ENCODE results near the gene MSANTD7. TPM values are rescaled to one million over a fixed set of nuclear protein-coding genes. Genes with fewer than 3 reads are reported as not detected.
"Not testable (repeated sequence)": the region's sequence is repeated elsewhere in the genome, so short reads cannot be mapped to it uniquely, and the experiment has no call there.

The MSANTD7 gene, protein sequence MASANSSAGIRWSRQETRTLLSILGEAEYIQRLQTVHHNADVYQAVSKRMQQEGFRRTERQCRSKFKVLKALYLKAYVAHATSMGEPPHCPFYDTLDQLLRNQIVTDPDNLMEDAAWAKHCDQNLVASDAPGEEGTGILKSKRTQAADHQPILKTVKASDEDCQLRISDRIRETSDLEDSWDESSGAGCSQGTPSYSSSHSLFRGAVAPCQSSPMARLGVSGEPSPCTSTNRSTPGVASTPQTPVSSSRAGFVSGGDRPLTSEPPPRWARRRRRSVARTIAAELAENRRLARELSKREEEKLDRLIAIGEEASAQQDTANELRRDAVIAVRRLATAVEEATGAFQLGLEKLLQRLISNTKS
- 10 to 100 TPM; 16.1 to 18.1 TPM for total RNA-seq

DNA sequence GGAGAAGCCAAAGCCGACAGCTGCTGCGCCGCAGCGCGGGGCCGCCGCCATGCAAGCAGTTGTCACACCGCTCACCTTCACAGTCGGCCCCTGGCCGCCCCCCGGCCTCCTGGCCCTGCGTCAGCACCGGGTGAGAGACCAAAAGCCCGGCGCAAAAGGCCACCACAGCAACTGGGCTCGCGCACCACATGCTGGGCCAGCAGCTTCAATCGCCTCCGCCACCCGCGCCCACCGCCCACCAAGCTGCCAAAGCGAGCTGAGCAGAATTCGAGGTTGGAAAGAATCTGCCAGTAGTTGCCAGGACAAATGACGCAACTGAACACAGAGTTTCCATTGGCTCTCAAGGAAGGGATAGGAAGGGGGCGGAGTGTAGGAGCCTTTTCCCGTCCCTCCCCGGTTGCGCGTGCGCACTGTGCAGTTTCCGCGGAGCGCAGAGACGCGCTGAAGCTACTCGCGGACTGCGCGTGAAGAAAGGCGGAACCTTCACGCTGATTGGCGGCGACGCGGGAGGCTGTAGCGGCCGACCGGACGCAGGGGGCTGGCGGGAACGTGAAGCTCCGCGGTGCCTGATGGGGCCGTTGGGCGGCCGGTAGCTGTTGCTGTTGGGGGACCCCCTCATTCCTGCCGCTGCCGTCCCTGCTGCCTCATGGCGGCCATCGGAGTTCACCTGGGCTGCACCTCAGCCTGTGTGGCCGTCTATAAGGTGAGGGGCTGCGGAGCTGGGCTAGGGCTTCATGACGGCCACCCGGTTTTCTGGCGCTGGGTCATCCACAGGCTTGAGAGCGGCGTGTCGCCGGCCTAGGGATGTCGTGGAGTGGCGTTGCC lies at the start of gene MSANTD7, which contains the start of the genes CDNF and HSPA14:
Gene MSANTD7 (plus strand): TSS at position 550 of the 825 bp plus-strand sequence. CDS start 3,979 bp downstream, outside the sequence.
Gene CDNF (minus strand): TSS at position 281 of the 825 bp plus-strand sequence. CDS start 91 bp downstream, at position 190.
Gene HSPA14 (plus strand): TSS at position 550 of the 825 bp plus-strand sequence. CDS start 97 bp downstream, at position 647.
- Mint-ChIP-seq H3K4me3 (peak within 1 kb of the TSS; percentile 93), H3K27ac (peak within 1 kb of the TSS; percentile 94), H3K27me3 (no peaks in the 10 kb centered on the region), H3K4me1 (ENCODE audit: low read depth) (peaks cover 21% of the 10 kb centered on the region), H3K36me3 (peaks cover 25% of the 10 kb centered on the region), H3K9me3 (no peaks in the 10 kb centered on the region)
- ChIA-PET CTCF (interaction anchor here (0.6 to 2.3 kb wide), 23 partner anchors 10 to 1022 kb away, joined by 3 to 19 read pairs (median 4); partner anchors contain the start of gene SUV39H2), POLR2A (interaction anchor here (0.6 to 3.7 kb wide), 21 partner anchors 33 to 652 kb away, joined by 3 to 29 read pairs (median 4); partner anchors contain the start of gene SUV39H2)
- intact Hi-C loops (cut with micrococcal nuclease) = loop anchor here (1.0 to 5.0 kb wide), 7 partner anchors 40 to 653 kb away; partner anchors contain the start of genes DCLRE1C and SUV39H2
- peak; percentile 100 for DNase-seq

DNA sequence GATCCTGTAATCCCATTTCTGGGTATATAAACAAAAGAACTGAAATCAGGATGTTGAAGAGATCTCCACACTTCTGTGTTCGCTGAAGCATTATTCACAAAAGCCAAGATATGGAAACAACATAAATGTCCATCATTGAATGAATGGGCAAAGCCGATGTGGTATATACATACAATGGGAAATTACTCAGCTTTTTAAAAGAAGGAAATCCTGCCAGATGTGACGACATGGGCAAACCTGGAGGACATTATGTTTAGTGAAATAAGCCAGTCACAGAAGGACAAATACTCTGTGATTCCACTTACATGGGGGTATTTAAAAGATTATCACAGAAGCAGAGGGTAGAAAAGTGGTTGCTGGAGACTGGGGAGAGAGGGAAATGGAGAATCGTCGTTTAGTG lies 39.5 kb upstream of the MSANTD7 start:
- Mint-ChIP-seq H3K27me3 (no peaks in the 10 kb centered on the region), H3K27ac (no peak overlapping the region), H3K4me1 (ENCODE audit: low read depth) (no peaks in the 10 kb centered on the region), H3K4me3 (no peak overlapping the region), H3K36me3 (no peaks in the 10 kb centered on the region), H3K9me3 (no peaks in the 10 kb centered on the region)
- ChIA-PET CTCF (interaction anchor here (1.3 kb wide), 1 partner anchor 25 kb away, joined by 5 read pairs; no protein-coding TSS in a partner anchor), POLR2A (no interaction called here)
- intact Hi-C loops (cut with micrococcal nuclease) = no loop called here
- DNase-seq = no peak

DNA sequence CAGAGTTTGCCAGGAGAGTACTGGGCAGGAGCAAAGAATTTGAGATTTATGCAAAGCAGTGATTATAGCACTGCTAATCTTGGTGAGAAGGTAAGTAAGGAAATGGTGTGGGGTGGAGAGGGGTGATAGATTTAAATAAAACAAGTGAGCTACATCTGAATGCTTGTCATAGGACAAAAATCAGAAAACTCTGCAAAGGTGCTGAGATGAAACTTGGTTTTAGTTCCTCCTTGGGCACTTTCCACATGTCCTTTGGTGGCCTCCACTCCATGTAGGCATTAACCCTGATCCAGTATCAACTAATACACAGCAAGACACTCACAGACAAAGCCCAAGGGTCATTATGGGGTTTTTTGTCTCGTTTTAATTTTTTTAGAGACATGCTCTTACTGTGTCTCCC lies 37.7 kb upstream of the MSANTD7 start:
- no peak for DNase-seq
- intact Hi-C loops (cut with micrococcal nuclease) = no loop called here

DNA sequence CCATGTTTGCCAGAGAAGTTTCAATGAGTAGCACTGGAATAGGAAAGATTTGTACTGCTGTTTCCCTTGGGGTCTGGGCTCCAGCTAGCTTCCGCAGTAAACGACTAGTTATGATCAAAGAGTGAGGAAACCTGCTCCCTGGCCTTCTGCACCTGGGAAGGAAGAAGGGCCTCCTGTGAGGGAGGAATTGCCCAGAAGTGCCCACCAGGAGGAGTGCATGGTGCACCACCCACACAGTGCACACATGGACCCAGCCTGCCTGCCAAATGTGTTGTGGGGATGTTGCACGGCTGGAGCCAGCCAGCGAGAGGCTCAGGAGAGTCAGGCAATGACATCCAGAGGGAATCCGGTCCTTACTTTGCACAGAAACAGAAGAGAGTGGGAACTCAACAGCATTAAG lies 36.4 kb upstream of the MSANTD7 start:
- intact Hi-C loops (cut with micrococcal nuclease) = no loop called here
- H3K27ac Mint-ChIP-seq = no peak overlapping the region

More for the DNA sequence above, 37.7 kb upstream of the MSANTD7 start:
- POLR2A ChIA-PET = no interaction called here
- CTCF ChIA-PET = no interaction called here
- Mint-ChIP-seq H3K9me3 (no peaks in the 10 kb centered on the region), H3K27ac (no peak overlapping the region), H3K27me3 (no peaks in the 10 kb centered on the region), H3K36me3 (no peaks in the 10 kb centered on the region), H3K4me3 (no peak overlapping the region), H3K4me1 (ENCODE audit: low read depth) (no peaks in the 10 kb centered on the region)

DNA sequence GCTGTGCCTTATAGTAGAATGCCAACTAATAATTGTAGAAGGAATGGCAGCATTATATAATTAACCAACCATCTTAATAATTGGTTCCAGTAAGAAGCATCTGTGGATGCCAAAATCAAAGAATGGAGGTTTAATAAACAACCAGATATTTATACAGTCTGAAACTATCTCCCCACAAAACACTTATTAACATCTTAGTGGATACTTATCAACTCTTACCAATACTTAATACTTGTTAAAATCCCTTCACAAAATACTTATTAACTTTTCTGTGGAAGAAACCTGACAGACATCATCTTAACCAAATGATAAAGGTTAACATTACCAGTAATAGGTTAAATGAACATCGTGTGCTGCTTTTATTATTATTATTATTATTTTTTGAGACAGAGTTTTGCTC lies 34.3 kb upstream of the MSANTD7 start:
- ChIA-PET POLR2A (no interaction called here), CTCF (no interaction called here)
- intact Hi-C loops (cut with micrococcal nuclease) = no loop called here
- Mint-ChIP-seq H3K4me1 (ENCODE audit: low read depth) (no peaks in the 10 kb centered on the region), H3K36me3 (no peaks in the 10 kb centered on the region), H3K27ac (no peak overlapping the region), H3K4me3 (no peak overlapping the region), H3K27me3 (no peaks in the 10 kb centered on the region), H3K9me3 (no peaks in the 10 kb centered on the region)
- no peak for DNase-seq

More for the DNA sequence above, 36.4 kb upstream of the MSANTD7 start:
- Mint-ChIP-seq H3K27me3 (no peaks in the 10 kb centered on the region), H3K4me1 (ENCODE audit: low read depth) (no peaks in the 10 kb centered on the region), H3K36me3 (no peaks in the 10 kb centered on the region), H3K4me3 (no peak overlapping the region), H3K9me3 (no peaks in the 10 kb centered on the region)
- ChIA-PET CTCF (no interaction called here), POLR2A (no interaction called here)
- DNase-seq = no peak

DNA sequence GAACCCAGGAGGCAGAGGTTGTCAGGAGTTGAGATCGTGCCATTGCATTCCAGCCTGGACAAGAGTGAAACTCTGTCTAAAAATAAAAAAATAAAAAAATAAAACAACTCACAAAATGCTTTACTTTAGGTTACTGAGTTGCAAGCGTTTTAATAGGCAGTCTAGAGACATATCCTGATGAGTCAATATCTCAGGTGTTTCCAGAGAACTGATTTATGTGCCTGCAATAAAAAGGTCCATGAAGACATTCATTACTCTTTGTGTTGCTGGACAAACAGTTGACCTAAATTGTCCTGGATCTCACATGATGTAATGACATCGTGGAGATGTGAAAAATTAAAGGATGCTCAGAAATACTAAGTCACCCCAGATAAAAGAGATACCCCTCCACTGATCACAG lies 31.8 kb upstream of the MSANTD7 start:
- intact Hi-C loops (cut with micrococcal nuclease) = no loop called here
- Mint-ChIP-seq H3K9me3 (no peaks in the 10 kb centered on the region), H3K36me3 (no peaks in the 10 kb centered on the region), H3K4me1 (ENCODE audit: low read depth) (peaks cover 3% of the 10 kb centered on the region), H3K4me3 (no peak overlapping the region), H3K27ac (no peak overlapping the region), H3K27me3 (no peaks in the 10 kb centered on the region)
- ChIA-PET POLR2A (no interaction called here), CTCF (no interaction called here)
- DNase-seq = no peak

DNA sequence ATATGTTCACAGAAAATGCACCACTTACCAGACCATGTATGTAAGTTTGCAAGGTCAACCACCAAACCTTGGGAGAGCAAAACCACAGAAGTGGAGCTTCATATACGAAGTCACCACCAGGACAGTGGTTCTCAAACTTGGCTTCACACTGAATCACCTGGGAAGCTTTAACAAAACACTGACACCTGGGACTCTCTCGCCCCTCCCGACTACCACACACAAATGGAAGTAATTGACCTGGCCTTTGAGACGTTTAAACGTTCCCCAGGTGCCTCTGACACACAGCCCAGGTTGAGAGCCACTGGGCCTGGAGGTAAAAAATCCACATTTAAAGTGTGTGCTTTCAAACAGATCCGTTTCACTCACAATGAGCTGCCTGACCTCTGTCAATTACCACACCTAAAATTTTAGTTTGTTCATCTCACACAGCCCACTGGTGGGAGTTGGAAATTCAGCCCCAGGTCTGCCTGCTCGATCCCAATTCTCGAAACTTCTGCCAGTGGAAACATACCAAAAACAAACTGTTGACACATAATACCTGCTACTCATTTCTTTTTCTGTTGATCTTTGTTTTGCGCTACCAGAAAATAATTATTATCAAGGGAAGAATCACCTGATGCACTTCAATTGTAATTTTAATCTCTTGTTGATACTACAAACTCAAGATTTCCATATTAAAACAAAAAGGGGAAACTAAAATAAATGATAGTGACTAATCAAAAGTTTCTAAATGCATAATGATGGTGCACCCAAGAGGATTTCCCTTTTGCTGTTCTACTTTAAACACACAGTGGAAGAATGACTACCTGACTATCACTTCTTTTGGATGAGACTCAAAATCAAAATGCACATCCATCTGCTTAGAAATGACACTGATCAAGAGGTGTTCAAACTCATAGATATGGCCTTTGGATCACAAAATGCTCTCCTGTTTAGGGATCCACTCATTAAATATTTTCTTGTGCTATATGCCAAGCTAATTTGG lies 26.8 kb upstream of the MSANTD7 start:
- intact Hi-C loops (cut with micrococcal nuclease) = no loop called here
- Mint-ChIP-seq H3K36me3 (no peaks in the 10 kb centered on the region), H3K4me1 (ENCODE audit: low read depth) (peaks cover 21% of the 10 kb centered on the region), H3K9me3 (no peaks in the 10 kb centered on the region), H3K27ac (no peak overlapping the region), H3K27me3 (no peaks in the 10 kb centered on the region), H3K4me3 (no peak overlapping the region)
- ChIA-PET CTCF (interaction anchor here (0.7 to 1.4 kb wide), 2 partner anchors 25 to 269 kb away, joined by 3 read pairs; no protein-coding TSS in a partner anchor), POLR2A (no interaction called here)
- DNase-seq = no peak

DNA sequence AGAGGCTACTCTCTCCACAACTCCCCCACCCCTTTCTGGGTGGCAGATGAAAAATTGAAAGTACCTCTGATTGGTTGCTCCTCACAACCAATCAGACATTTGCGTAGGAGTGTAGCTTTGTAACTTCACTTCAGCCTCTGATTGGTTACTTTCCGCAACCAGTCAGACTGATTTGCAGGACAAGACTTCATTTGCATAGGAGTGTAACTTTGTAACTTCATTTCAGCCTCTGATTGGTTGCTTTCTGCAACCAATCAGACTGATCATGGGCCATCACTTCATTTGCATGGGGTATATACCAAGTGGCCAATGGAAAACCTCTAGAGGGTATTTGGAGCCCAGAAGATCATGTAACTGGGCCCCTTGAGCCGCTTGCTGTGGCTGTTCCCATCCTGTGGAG lies 25.8 kb upstream of the MSANTD7 start:
- no peak overlapping the region for H3K27ac Mint-ChIP-seq
- H3K4me1 Mint-ChIP-seq (ENCODE audit: low read depth) = peaks cover 21% of the 10 kb centered on the region
- CTCF ChIA-PET = interaction anchor here (2.3 kb wide), 1 partner anchor 11 kb away, joined by 5 read pairs; no protein-coding TSS in a partner anchor
- intact Hi-C loops (cut with micrococcal nuclease) = no loop called here
- no peaks in the 10 kb centered on the region for H3K36me3 Mint-ChIP-seq
- no peaks in the 10 kb centered on the region for H3K27me3 Mint-ChIP-seq
- no peaks in the 10 kb centered on the region for H3K9me3 Mint-ChIP-seq
- no peak overlapping the region for H3K4me3 Mint-ChIP-seq
- no peak for DNase-seq
- POLR2A ChIA-PET = no interaction called here

DNA sequence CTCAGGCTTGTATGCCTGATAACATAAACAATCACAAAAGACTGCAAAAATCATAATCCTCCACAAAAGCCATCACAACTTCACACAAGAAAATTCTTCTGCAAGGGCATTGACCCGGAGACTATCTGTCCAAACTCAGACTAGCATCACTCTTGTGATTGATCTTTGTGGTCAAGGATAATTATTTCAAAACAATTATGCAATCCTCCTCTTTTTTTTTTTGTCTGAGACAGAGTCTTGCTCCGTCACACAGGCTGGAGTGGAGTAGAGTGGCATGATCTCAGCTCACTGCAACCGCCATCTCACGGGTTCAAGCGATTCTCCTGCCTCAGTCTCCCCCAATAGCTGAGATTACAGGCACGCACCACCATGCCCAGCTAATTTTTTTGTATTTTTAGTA lies 22.4 kb upstream of the MSANTD7 start:
- ChIA-PET POLR2A (no interaction called here), CTCF (interaction anchor here (1.1 kb wide), 1 partner anchor 279 kb away, joined by 4 read pairs; no protein-coding TSS in a partner anchor)
- no peak overlapping the region for H3K27ac Mint-ChIP-seq
- no peaks in the 10 kb centered on the region for H3K9me3 Mint-ChIP-seq
- no peaks in the 10 kb centered on the region for H3K27me3 Mint-ChIP-seq
- peaks cover 21% of the 10 kb centered on the region for H3K4me1 Mint-ChIP-seq (ENCODE audit: low read depth)
- intact Hi-C loops (cut with micrococcal nuclease) = no loop called here
- H3K4me3 Mint-ChIP-seq = no peak overlapping the region
- H3K36me3 Mint-ChIP-seq = no peaks in the 10 kb centered on the region
- no peak for DNase-seq

DNA sequence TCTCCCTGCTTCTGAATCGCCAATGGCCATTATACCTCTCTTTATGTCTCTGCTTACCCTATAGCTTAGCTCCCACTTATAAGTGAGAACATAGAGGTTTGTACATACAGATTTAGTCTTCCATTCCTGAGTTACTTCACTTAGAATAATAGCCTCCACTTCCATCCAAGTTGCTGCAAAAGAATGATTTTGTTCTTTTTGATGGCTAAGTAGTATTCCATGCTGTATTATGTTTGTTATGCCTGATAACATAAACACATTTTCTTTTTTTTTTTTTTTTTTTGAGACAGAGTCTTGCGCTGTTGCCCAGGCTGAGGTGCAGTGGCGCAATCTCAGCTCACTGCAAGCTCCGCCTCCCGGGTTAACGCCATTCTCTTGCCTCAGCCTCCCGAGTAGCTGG lies 21.4 kb upstream of the MSANTD7 start:
- H3K27ac Mint-ChIP-seq; H3K36me3 Mint-ChIP-seq; H3K9me3 Mint-ChIP-seq; H3K4me3 Mint-ChIP-seq; H3K27me3 Mint-ChIP-seq; POLR2A ChIA-PET; intact Hi-C loops (cut with micrococcal nuclease); DNase-seq; CTCF ChIA-PET: not testable (repeated sequence)
- peaks cover 16% of the 10 kb centered on the region for H3K4me1 Mint-ChIP-seq (ENCODE audit: low read depth)

DNA sequence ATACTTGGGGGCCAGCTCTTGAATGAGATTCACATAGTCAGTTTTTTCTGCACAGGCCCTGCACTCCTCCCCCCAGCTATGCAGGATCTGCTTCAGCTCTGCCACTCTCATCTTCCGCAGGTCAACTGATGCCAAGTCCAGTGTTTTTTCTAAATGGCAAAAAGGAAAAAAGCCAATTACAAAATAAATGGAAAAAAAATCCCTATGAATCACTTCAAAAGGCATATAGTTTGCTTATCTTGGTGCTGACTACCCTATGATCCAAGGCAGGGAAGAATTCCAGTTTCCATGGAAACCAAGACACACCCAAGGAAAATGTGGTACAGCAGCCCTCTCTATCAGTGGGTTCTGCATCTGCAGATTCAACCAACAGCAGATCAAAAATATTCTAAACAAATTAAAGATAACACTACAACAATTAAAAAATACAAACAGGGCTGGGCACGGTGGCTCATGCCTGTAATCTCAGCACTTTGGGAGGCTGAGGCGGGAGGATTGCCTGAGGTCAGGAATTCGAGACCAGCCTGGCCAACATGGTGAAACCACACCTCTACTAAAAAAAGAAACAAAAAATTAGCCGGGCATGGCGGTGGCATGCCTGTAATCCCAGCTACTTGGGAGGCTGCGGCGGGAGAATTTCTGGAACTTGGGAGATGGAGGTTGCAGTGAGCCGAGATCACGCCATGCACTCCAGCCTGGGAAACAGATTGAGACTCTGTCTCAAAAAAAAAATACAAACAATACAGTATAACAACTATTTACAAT lies 17.9 kb upstream of the MSANTD7 start:
- intact Hi-C loops (cut with micrococcal nuclease) = loop anchor here (5.0 kb wide), 4 partner anchors 213 to 623 kb away; no protein-coding TSS in a partner anchor
- ChIA-PET CTCF (interaction anchor here (1.0 to 1.1 kb wide), 2 partner anchors 265 to 277 kb away, joined by 3 read pairs; no protein-coding TSS in a partner anchor), POLR2A (no interaction called here)
- H3K27me3 Mint-ChIP-seq = no peaks in the 10 kb centered on the region
- H3K4me1 Mint-ChIP-seq (ENCODE audit: low read depth) = peaks cover 2% of the 10 kb centered on the region
- no peaks in the 10 kb centered on the region for H3K36me3 Mint-ChIP-seq
- no peak overlapping the region for H3K27ac Mint-ChIP-seq
- H3K4me3 Mint-ChIP-seq = no peak overlapping the region
- H3K9me3 Mint-ChIP-seq = no peaks in the 10 kb centered on the region
- no peak for DNase-seq
